ENCODE results near the gene DCAF4L1.

Gene DCAF4L1, protein sequence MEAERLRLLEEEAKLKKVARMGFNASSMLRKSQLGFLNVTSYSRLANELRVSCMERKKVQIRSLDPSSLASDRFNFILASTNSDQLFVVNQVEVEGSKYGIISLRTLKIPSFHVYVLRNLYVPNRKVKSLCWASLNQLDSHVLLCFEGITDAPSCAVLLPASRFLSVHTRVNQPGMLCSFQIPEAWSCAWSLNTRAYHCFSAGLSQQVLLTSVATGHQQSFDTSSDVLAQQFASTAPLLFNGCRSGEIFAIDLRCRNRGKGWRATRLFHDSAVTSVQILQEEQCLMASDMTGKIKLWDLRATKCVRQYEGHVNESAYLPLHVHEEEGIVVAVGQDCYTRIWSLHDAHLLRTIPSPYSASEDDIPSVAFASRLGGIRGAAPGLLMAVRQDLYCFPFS

DNA sequence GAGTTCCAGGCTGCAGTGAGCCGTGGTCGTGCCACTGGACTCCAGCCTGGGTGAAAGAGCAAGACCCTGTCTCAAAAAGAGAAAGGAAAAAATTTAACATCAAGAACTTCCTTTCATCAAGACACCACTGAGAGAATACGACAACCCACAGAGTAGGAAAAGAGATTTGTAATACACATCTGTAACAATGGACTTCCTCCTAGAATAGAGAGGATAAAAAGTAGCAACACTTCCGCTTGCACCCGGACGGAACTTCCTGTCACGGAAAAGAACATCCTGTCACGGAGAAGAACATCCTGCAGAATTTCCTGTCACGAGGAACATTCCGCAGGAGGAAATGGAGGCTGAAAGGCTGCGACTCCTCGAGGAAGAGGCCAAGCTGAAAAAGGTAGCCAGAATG lies at the start of gene DCAF4L1:
TSS of gene DCAF4L1 (plus strand) at position 301 of the 400 bp plus-strand sequence. CDS start at position 338, 37 bp downstream.
- no peak for DNase-seq

GRCh38 chr4:41932988-41933387 lies 48.6 kb upstream of the DCAF4L1 start:
- no peak for DNase-seq

DNA sequence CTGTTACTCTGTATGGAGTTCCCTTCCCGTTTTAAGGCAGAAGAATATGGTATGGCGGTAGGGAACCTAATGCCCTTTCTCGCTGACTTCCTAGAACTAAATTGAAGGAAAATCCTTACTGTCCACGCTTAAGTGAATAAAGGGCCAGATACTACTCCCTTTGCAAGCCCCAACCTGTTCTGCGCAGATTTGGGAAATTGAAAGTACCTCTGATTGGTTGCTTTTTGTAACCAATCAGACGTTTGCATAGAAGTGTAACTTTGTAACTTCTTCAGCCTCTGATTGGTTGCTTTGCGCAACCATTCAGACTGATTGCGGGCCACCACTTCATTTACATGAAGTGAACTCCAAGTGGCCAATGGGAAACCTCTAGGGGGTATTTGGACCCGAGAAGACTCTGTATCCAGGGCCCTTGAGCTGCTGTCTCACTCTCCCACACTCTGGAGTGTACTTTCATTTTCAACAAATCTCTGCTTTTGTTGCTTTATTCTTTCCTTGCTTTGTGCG lies 47.5 kb upstream of the DCAF4L1 start:
- no peak for DNase-seq

- no peak for DNase-seq
Observed at GRCh38 chr4:41934514-41934900, 47.0 kb upstream of the DCAF4L1 start.

GRCh38 chr4:41934901-41935651 lies 46.5 kb upstream of the DCAF4L1 start, which contains the start of gene TMEM33:
Gene TMEM33, plus strand, starts transcription at chr4:41935429. Its CDS starts 56 bp downstream, at chr4:41935485.
- peak; percentile 70 for DNase-seq

GRCh38 chr4:41935652-41936021 lies 45.9 kb upstream of the DCAF4L1 start:
- DNase-seq: no peak

DNA sequence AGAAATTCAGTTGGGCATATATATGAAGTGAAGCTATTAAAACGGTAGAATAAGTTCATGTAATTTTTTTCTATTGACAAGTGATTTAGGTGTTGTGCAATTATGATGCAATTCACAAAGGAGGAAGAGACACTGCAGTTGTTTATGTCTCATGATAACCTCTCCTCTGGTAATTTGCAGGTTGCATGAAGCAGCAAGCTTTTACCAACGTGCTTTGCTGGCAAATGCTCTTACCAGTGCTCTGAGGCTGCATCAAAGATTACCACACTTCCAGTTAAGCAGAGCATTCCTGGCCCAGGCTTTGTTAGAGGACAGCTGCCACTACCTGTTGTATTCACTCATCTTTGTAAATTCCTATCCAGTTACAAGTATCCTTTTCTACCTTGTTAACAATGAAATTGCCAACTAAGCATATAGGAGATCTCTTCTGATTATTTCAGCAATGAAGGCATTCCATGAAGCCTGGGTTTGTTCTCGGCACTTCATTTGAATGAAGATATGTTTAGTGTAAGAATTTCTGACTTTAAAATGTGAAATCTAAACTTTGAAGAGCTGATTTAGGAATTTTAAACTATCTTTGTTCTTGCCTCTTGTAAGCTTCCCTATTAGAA lies 42.4 kb upstream of the DCAF4L1 start:
- DNase-seq: no peak

DNA sequence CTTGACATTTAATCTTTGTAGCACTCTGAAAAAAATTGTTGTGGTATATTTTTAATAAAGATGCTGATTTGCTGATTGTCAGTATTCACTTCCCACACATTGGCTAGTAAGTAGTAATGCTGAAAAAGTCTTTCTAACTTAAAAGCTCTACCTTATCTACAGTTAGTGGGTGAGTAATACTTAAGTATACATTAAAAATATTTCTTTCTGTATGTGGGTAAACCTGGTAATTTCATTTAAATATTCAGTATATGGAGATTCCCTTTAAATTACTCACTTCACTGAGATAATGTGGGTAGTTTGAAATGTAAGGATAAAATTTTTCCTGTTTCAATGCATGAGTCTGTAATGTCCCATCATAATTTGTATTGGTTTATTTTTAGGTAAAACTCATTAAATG lies 40.7 kb upstream of the DCAF4L1 start:
- DNase-seq: no peak

- no peak for DNase-seq
Observed at GRCh38 chr4:41943506-41943905, 38.0 kb upstream of the DCAF4L1 start.

GRCh38 chr4:41944089-41944488 lies 37.5 kb upstream of the DCAF4L1 start:
- no peak for DNase-seq

DNA sequence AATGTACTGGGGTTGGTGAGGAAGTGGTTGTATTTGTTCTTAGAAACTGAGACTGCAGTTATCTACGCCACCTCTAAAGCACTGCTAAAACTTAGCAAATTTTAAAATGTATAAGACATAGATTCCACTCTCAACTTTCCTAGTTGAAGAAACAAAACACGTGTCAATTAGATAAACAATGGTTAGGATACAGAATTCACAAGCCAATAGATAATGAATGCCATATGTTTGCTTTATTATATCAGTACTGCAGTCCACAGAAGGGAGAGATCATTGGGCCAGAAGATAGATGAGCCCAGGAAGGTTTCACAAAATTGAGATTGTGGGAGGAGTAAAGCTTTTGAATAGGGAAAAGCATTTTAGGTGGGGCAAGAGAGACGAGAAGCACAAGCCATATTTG lies 32.0 kb upstream of the DCAF4L1 start:
- DNase-seq: no peak

- no peak for DNase-seq
Observed at GRCh38 chr4:41957634-41958033, 23.9 kb upstream of the DCAF4L1 start.

GRCh38 chr4:41963105-41963504 lies 18.5 kb upstream of the DCAF4L1 start:
- DNase-seq: no peak

- DNase-seq: no peak
Observed at GRCh38 chr4:41964401-41964800, 17.2 kb upstream of the DCAF4L1 start.

GRCh38 chr4:41967392-41967791 lies 14.2 kb upstream of the DCAF4L1 start:
- DNase-seq: no peak

- no peak for DNase-seq
Observed at GRCh38 chr4:41969671-41970070, 11.9 kb upstream of the DCAF4L1 start.

DNA sequence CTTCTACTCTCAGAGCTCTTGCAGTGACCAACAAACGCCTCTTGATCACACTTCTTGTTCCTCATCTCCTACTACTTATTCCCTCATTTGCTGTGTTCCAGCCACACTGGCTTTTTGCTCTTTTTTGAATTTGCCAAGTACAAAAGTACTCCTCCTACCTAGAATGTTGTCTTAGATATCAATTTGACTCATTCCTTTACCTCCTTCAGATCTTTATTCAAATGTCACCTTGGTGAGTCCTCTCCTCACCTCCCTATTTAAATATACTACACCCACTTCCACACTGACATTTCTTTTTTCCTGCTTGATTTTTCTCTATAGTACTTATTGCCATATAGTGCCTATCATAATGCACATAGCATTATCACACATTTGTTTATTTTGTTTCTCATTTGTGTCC lies 6.2 kb upstream of the DCAF4L1 start:
- DNase-seq: no peak

- no peak for DNase-seq
Observed at GRCh38 chr4:41976775-41977516, 4.6 kb upstream of the DCAF4L1 start.

GRCh38 chr4:41977709-41978108 lies 3.8 kb upstream of the DCAF4L1 start:
- DNase-seq: no peak

DNA sequence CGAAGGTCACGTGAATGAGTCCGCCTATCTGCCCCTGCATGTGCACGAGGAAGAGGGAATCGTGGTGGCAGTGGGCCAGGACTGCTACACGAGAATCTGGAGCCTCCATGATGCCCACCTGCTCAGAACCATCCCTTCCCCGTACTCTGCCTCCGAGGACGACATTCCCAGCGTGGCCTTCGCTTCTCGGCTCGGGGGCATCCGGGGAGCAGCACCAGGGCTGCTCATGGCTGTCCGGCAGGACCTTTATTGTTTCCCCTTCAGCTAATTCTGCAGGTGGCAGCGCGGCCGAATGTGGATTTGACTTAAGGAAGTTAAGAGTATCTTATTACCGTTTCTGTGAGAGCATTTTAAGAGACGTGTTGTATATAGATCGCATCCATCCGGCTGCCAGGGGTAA lies 1.2 kb downstream of the DCAF4L1 start:
- no peak for DNase-seq

DNA sequence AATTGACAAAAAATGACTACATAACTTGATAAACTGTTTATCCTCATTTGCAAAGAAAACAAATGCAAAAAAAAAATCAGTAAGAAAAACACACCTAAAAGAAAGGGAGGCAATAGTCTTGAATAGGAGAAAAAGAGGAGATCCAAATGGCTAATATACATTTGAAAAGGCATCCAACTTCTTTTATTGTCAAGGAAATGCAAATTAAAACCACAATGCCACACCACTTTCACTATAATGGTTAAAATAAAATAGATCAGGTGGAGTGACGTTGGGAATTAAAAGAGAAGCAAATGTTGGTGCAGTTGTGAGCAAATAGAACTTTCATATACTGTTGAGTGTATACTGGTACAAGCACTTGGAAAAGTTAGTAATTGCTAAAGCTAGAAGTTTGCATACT lies 3.6 kb downstream of the DCAF4L1 start:
- DNase-seq: no peak

GRCh38 chr4:41989994-41990364 lies 8.4 kb downstream of the DCAF4L1 start:
- DNase-seq: no peak

Measured in activated effector memory CD4-positive, alpha-beta T cell treated with Interleukin-2 at 50 U/mL for 16 hours (primary cell).